GM18519 (cell line): ENCODE measurements around the gene ANXA11.
A peak's percentile ranks its signal among the peaks of the same experiment; 100 is the strongest.
"Not testable (repeated sequence)": the region's sequence is repeated elsewhere in the genome, so short reads cannot be mapped to it uniquely, and the experiment has no call there.

ENCODE experiments used
- ATAC-seq: cut with Tn5 transposase; IDR thresholded peaks from one replicate; pipeline ENCODE4 v1.9.1; 2021; ENCODE audit warnings: mild to moderate bottlenecking, moderate library complexity; ENCODE audit not compliant: unreplicated experiment, low FRiP score

ANXA11 gene

DNA sequence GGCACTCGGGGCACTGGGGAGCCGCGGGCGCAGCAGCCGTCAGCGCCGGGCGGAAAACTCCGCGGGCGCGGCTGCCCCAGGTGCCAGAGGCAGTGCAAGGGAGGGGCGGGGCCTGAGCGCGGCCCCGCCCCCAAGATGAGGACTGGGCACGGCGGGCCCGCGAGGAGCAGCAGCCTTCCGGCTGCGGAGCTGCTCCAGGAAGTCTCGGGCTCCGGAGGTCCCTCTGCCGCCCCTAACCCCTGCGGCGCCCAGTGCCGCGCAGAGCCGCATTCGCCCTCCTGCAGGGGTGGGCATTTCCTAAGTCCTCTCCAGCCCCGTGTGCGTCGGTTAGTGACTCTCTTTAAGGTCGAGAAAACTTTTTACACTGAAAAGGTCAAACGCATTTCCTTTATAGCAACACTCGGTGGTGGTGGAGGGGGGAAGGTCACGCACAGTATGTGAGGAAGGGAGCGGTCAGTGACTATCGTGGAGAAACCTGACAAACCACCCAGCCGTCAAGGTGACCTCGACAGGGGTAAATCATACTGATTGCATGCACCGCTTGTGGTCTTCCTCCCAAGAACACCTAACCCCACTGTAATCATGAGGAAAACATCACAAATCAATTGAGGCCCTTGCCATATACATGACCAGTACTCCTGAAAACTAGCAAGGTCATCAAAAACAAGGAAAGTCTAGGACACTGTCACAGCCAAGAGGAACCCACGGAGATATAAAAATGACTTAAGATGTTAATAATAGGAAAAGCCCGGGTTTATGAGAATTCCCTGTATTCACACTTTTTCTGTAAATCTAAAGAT lies at the start of gene ANXA11:
Gene ANXA11, minus strand, starts transcription at position 61 of the 800 bp plus-strand sequence. CDS start 32,676 bp downstream, outside the sequence.
- peak; percentile 72 for ATAC-seq

GRCh38 chr10:80254726-80255125 lies 49.4 kb upstream of the ANXA11 start:
- ATAC-seq: not testable (repeated sequence)

DNA sequence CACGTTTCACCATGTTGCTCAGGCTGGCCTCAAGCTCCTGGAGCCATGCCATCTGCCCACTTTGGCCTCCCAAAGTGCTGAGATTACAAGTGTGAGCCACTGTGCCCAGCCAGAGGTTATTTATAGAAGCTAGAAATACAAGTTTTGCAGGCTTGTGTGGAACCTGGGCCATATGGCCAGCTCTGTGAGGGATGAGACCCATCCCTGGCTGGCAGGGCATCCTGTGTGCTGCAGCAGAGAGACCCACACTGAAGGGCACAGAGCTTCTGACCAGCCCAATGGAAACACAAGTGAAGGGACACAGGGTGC lies 48.6 kb upstream of the ANXA11 start:
- not testable (repeated sequence) for ATAC-seq

DNA sequence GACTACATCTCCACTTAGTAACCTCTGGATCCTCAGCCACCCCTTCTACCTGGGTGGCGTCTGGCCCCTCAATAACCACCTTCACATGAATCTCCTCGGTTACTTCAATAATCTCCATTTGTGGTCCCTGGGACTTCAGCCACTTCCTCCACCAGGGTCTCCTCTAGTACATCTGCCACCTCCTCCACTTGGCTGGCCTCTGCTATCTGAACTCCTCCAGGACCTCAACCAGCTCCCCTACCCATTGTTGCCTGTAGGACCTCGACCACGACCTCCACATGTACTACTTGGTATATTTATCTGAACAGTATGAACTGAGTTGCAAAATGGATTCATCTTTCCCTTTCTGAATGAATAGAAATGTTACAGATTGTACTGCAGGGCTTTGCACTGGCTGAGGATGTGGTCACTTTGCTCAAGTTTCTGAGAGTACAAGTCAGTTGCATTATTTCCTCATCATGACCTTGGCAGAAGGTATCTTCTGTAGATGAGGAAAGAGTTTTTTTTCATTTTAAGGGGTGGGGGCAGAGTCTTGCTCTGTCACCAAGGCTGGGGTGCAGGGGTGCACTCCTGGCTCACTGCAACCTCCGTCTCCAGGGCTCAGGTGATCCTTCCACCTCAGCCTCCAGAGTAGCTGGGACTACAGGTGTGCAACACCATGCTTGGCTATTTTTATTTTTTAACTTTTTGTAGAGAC lies 48.1 kb upstream of the ANXA11 start:
- peak; percentile 76 for ATAC-seq

- no peak for ATAC-seq
Measured at GRCh38 chr10:80252296-80252887, 47.1 kb upstream of the ANXA11 start.

GRCh38 chr10:80251703-80252280 lies 46.5 kb upstream of the ANXA11 start:
- ATAC-seq: not testable (repeated sequence)

DNA sequence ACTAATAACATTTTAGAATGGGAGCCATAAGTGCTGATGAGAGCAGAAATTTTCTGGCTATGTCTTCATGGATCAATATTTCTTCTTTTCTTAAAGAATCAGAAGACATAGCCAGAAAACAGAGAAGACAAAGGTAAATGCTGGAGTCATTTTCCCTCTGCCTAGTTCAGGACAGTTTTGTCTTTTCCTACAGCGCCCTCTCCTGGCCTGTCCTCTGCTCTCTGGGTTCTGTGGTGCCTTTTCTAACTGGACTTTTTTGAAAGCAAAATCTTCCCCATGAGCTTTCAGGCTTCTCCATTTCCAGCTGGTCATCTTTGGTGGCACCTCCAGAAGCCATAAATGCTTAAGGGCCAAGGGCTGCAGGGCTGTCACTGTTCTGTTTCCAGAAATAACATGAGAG lies 45.1 kb upstream of the ANXA11 start:
- ATAC-seq: not testable (repeated sequence)

DNA sequence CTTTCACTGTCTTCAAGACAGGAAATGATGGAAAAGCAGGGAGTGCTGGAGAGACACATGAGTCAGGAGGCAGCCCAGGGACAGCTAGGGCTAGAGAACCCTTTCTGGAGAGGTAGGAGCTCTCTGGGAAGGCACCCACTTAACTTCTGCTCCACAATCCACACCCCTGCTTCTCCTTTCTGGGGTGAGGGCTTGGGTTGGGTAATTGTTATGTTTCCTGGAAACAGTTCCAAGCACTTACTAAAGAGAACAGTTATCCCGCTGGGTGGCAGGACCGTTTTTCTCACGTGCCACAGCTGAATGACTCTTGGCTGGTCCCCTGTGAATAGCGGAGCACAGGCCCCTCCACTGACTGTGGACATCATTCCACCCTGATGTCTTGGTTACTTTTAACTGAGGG lies 44.6 kb upstream of the ANXA11 start:
- not testable (repeated sequence) for ATAC-seq

DNA sequence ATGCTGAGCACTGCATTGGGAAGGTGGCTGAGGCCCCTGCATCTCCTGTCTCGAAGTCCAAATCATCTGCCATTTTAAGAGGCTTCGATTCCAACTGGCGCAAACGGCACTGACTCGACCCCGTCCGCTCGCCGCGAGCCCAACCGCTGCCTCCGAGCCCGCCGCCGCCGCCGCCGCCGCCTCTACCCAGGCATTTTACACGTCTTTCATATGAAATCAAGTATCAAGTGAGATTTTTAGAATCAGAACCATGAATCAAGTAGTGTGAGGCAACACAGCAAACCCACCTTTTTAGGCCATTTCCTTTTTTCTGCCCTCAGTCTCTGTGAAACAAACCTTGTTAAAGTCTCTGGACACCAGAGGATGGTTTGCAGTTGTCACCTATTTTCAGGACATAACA lies 42.3 kb upstream of the ANXA11 start:
- not testable (repeated sequence) for ATAC-seq

DNA sequence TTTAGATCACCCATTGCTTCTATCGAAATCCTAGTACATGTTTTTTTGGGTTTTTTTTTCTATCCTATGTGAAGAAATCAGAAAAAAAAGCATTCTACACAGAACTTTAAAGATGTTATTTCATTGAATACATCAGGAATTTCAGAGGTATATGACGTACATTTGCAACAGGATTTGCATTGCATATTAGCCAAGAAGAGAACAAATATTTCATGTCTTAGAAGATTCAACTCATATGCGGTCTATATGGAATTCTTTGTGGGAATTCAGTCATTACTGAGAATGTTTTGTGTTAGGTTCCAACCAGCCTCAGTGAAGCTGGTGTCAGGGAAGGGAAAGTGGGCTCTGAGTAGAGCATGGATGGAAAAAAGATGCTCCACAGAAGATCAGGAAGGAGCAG lies 39.0 kb upstream of the ANXA11 start:
- ATAC-seq: not testable (repeated sequence)

GRCh38 chr10:80242341-80242740 lies 37.0 kb upstream of the ANXA11 start:
- not testable (repeated sequence) for ATAC-seq

DNA sequence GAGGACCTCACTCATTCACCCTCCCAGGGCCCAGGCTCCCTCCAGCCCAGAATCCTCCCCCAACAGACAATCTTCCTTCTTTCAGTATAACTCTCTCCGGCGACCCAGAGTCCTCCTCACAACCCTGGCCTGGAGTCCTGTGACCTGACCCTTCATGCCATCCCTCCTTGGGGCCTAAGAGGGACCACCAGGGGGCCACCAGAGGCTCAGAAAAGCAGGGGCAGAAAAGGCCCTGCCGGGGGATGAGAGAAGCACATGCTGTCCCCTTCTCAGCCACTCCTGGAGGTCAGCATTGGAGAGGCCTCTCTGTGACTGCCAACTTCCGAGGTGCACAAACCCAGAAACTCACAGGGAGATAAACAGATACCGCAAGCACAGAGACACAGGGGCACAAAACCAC lies 31.1 kb upstream of the ANXA11 start:
- not testable (repeated sequence) for ATAC-seq

DNA sequence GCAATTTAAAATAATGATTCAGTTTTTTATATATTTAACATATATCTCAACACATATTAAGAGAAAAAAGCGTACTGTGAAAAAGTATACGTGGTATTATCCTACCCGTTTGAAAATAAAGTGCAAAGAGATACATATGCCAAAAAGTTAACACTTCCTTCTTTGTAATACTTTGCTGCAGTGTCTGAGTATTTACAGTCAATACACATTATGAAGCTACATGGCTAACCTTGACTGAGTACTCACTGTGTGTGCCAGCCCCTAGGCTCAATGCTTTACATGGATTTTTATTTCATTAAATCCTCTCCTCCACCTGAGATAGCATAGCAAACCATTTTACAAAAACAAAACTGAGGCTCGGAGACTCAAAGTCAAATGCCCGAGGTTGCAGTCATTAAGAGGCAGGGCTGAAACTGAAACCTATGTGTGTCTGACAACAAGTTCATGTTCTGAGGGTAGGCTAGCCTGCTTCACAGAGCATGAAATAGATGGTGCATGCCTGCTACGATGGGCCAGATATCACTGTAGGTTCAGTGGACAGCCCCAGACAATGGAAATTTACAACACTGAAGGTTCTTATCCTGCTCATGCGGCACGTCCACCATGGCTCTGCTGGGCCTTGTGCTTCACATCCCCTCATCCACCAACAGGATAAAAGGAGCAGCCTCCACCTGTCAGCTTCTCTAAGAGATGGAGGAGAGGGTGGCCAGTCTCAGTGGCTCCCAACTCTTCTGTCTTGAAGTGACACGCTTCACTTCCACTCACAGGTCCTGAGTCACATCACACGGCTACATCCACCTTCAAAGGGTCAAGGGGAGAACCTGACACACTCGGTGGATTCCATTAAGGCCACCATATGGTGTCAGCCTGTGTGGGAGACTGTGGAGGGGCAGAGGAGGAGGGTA lies 29.2 kb upstream of the ANXA11 start:
- peak; percentile 100 for ATAC-seq

DNA sequence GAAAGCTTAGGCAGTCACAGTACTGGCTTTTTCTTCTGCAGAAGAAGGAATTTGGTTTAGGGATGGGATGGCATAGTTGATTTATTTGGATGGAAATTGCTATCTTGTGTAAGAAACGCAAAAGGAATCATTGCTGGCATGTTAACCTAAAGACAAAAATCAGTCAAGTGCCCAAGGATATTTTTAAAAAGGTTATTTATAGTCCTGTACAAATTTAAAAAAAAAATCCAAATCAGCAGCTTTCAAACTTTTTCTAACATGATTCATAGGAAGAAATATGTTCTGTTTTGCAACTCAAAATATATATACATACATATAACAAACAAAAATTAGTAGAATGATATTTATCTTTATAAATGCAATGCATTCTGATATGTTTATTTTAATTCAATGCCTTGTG lies 28.5 kb upstream of the ANXA11 start:
- not testable (repeated sequence) for ATAC-seq

DNA sequence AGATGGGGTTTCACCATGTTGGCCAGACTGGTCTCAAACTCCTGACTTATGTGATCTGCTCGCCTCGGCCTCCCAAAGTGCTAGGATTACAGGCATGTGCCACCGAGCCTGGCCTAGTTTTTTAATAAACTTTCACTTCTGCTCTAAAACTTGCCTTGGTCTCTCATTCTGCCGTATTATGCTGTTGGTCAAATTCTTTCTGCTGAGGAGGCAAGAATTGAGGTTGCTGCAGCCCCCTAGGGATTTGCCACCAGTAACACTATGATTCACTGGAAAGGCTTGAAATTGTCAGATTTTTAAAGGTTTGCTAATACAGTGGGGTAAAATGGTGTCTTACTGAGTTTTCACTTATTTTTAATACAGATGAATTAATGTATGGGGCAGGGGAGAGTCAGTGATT lies 21.4 kb upstream of the ANXA11 start:
- peak; percentile 46 for ATAC-seq

DNA sequence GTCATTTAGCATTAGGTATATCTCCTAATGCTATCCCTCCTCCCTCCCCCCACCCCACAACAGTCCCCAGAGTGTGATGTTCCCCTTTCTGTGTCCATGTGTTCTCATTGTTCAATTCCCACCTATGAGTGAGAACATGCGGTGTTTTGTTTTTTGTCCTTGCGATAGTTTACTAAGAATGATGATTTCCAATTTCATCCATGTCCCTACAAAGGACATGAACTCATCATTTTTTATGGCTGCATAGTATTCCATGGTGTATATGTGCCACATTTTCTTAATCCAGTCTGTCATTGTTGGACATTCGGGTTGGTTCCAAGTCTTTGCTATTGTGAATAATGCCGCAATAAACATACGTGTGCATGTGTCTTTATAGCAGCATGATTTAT lies 17.7 kb upstream of the ANXA11 start:
- not testable (repeated sequence) for ATAC-seq

GRCh38 chr10:80218878-80219277 lies 13.5 kb upstream of the ANXA11 start:
- peak; percentile 94 for ATAC-seq

GRCh38 chr10:80214368-80214982 lies 9.1 kb upstream of the ANXA11 start:
- ATAC-seq: not testable (repeated sequence)

- not testable (repeated sequence) for ATAC-seq
Measured at GRCh38 chr10:80212535-80213115, 7.3 kb upstream of the ANXA11 start.
